ENCODE measurements around the gene FGD4. TPM values are rescaled to one million over a fixed set of nuclear protein-coding genes. Genes with fewer than 3 reads are reported as not detected.

Gene FGD4
- total RNA-seq, 1 experiment from 2014 or later: 2.2 TPM

DNA sequence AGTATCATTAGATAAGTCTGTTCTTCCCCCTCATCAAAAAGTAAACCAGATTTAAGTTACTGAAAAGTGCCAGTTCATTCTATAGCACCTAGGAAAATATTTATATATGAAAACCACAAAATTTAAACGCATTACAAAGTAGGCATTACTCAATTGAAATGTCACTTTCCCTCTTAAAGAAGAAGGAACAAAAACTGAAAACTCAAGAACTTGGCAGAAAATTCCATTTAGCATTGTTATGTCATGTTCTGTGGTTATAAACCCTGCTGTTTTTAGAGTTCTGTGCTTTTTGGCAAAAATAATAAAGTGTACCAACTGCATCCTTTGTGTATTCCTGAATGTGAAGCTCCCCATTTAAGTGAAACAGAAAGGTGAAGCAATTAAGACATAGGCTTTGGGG is 3.6 kb downstream of the FGD4 start:
- DNase-seq (ENCODE audit: low spot score): no peak

DNA sequence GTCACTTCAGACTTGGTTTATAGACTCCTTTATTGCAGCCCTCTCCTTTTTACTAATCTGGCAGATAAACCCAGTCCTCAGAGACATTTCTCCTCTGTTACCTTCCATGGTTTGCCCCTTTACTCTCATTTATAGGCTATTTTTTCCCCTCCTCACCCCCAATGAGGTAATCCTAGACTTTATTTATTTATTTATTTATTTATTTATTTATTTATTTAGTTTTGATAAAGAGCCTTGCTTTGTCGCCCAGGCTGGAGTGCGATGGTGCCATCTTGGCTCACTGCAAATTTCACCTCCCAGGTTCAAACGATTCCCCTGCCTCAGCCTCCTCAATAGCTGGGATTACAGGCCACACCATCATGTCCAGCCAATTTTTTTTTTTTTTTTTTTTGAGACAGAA is 8.4 kb downstream of the FGD4 start:
- DNase-seq (ENCODE audit: low spot score): no peak

DNA sequence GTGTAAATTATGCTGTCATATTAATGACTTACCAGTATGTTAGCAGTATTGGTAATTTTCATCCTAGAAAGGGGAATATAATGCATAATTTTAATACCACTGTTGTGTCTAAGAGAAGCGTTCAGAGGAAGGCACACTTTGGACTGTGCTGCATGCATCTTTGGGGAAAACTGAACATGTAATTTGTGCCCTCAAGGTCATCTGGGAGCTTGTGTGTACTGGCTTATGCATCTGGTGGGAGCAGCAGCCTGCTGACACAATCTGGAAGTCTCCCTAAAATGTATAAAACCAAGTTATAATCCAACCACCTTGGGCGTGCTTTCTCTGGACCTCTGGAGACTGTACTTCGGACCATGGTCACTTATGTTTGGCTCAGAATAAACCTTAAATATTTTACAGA is 14.1 kb downstream of the FGD4 start:
- DNase-seq (ENCODE audit: low spot score): no peak

DNA sequence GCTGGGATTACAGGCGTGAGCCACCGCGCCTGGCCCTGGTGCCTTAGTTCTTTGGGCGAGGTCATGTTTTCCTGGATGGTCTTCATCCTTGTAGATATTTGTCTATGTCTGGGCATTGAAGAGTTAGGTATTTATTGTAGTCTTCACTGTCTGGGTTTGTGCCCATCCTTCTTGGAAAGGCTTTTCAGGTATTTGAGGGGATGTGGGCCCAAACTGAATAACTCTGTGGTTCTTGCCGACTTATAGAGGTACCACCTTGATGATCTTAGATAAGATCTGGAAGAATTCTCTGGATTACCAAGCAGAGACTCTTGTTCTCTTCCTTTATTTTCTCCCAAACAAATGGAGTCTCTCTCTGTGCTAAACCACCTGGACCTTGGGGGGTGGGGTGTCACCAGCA is 18.9 kb downstream of the FGD4 start:
- DNase-seq (ENCODE audit: low spot score): no peak

DNA sequence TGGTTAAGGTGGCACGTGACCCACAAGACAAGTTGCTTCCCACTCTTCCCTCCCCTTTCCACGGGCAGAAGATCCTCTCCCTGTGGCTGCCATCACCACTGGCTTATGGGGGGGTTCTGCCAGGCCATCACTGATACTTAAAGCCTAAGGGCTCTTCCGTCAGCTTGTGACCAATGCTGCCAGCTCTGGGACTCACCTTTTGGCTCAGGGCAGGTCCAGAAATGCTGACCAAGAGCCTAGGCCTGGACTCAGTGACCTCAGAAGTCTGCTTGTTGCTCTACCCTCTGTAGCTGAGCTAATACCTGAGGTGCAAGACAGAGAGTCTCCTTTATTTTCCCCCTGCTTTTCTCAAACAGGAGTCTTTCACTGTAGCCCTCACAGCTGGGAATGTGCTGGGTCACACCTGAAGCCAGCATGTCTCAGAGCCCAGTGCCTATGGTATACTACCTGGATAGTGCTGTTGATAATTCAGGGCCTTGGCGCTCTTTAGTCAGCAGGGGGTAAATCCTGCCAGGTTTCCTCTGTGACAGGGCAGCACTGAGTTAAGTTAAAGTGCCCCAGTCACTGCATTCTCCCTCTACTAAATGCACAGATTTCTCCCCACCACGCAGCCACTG is 19.7 kb downstream of the FGD4 start:
- DNase-seq (ENCODE audit: low spot score): no peak

DNA sequence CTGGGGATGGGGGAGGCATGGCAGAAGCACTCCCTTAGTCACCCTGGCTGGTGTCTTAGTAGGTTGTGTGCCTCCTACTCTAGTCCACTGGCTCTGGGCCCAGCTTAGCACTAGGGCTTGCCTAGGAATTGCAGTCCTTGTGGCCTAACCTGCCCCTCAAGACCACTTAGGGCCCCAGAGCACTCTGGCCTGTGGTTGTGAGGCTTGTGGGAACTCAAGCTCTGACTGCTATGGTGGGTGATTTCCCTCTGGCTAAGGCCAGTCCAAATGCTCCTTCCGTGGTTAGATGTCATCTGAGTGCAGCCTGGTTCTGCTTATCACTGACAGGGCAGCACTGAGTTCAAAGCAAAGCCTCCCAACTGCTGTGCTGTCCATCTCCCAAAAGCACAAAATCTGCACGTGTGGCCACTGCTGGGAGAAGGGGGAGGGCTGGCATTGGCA is 20.2 kb downstream of the FGD4 start:
- DNase-seq (ENCODE audit: low spot score): peak; percentile 17

DNA sequence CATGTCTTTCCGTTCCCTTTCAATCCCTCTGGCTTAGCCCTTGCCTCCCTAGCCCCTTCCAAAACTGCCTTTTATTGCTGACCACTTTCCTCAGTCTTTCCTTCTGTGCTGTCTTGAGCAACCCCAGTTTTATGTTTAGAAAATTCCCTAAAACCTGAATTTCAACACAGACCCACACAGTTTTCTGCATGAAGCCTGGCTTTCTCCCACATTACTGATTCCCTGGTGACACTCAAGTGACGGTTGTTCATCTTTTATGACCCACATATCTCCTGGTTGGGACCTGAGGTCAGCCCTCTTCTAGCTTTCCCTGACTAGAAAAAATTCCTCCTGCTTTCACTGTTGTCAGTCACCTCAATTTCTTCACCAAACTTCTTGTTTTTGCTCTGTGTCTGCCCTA is 21.0 kb downstream of the FGD4 start:
- no peak for DNase-seq (ENCODE audit: low spot score)

DNA sequence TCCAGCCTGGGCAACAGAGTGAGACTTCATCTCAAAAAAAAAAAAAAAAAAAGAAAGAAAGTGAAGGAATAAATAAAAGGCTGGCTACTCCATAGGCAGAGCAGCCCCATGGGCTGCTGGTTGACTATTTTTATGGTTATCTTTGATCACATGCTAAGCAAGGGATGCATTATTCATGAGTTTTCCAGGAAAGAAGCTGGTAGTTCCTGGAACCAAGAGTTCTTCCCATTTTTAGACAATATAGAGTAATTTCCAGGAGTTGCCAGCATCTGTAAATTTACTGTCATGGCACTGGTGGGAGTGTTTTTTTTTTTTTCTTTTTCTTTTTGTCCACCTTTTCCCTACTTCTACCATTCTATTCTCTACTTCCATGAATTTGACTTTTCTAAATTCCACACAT is 24.2 kb downstream of the FGD4 start:
- DNase-seq (ENCODE audit: low spot score): no peak

DNA sequence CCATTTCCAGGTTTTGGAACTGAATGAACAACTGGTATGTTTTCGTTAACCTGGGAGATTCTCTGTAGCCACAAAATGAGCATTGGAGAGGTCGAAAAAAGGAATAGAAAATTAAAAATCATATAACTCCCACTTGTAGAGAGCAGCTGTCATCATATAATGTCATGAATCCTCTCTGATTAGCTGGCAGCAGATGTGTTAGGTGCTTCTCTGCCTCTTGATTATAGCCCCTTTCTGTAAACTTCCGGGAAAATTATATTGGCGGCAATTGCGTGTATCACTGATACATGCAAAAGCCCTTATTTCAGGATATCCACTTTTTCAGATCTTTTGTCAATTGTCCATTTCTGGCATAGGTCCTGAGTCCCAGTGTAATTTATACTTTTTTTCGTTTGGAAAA is 31.7 kb downstream of the FGD4 start:
- no peak for DNase-seq (ENCODE audit: low spot score)

DNA sequence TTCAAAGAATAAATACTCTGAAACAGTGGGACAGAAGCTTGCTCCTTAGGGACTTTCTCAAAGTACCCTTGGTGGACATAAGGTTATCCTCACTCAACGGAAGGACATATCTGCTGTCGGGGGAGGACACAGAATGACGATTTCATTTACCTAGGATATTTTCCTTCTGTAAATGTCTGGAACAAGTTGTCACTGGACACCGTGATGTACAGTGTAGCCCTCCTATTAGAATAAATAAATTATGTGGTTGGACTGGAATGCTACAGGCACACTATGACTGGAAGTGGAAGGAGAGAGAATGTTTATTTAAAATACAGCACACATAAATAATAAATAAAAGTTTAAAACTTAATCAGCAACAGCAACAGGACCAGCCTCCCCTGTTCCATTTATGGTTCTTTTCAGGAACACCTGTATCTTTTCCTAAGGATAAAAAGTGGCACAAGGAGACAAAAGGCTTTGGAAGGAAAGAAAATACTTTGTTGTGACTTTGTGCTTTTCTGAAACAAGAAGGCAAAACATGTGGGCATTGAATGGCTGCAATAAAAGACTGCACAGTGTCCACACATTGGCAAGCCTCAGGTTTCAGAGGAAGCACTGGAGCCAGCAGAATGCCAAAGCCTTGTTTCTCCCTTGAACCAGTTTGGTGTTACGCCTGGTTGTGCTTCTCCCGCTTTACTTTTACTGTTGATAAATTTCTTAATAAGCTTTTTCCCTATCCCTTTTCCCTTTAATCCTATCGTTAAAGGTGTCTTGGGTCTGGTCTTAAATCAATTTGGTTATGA is 36.8 kb downstream of the FGD4 start:
- peak; percentile 63 for DNase-seq (ENCODE audit: low spot score)

DNA sequence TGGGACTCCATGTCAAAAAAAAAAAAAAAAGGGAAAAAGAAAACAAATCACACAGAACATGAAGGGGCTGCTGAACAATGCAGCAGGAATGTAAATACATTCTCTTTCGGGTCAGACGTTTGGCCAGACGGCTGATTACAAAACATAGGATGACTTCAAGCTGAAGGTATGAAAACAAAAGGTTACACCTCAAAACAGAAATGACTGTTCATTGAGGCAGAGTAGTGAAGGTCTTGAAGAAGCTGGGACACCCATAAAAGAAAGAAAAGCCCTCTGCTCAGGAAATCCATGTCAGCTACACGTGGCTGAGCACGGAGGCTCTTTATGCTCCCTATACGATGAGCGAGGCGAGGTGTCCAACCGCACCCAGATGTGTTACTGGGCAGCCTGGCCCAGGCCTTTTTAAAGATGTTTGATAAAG is 37.7 kb downstream of the FGD4 start:
- peak; percentile 82 for DNase-seq (ENCODE audit: low spot score)

DNA sequence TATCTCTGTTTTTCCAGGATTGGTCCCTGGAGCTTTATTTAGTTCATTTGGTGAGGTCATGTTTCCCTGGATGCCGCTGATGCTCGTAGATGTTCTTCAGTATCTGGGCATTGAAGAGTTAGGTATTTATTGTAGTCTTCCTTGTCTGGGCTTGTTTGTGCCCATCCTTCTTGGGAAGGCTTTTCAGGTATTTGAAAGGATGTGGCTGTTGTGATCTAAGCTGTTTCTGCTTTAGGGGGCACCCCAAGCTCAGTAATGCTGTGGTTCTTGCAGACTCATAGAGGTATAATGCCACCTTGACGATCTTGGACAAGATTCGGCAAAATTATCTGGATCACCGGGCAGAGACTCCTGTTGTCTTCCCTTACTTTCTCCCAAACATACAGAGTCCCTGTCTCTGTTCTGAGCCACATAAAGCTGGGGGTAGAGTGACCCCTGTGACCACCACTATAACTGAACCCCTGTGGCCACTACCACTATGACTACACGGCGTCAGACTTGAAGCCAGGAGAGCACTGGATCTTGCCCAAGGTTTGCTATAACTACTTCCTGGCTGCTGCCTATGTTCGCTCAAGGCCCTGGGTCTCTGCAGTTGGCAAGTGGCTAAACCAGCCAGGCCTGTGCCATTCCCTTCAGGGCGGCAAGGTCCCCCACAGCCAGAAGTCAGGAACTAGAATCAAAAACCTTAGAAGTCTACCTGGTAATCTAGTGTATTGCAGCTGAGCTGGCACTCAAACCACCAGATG is 40.9 kb downstream of the FGD4 start:
- DNase-seq (ENCODE audit: low spot score): no peak

DNA sequence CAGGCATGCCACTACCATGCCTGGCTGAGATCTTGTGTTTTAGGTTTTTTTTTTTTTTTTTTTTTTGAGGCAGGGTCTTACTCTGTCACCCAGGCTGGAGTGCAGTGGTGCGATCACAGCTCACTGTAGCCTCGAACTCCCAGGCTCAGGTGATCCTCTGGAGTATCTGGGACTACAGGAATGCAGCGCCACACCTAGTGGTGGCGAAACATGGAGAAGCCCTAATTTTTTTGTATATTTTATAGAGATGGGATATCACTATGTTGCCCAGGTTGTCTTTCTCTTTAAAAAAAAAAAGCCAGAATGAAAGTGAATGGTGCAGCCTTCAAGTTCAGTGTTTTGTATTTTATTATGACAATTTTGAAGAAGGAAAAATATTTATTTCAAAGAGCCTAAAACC is 44.1 kb downstream of the FGD4 start:
- DNase-seq (ENCODE audit: low spot score): no peak

DNA sequence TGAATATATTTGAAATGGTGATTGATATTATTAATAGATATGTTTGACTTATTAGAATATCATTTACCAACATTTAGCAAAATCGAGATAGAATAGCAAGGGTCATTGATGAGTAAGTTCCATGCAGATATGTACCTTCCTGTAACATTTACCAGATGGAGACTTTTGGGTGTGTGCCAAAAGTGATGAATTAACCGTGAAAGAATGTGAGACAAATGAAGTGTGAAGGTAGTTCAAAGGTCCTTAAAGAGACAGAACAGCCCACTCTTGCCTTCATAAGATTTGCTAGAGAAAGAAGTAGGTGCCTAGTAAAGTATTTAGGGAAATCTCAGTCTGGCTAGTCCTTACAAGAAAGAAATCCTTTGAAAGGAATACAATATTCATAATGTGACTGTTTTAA is 45.5 kb downstream of the FGD4 start:
- DNase-seq (ENCODE audit: low spot score): peak; percentile 55

DNA sequence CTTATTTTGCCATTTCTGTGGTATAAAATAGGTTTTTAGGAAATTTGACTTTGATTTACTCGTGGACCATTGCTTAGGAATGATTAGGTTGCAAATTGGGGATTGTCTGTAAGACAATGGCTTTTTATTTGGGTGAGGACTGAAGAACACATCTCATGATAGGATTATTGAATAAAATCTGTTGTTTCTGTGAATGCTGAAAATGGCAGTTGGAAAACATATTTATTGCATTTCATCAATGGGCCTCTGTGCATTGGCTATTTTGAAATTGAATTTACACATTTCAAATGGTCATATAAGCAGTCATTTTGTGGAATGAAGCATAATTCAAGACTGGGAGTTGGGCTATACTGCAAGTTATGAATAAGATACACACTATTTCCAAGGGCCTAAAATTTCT is 46.0 kb downstream of the FGD4 start:
- DNase-seq (ENCODE audit: low spot score): no peak

DNA sequence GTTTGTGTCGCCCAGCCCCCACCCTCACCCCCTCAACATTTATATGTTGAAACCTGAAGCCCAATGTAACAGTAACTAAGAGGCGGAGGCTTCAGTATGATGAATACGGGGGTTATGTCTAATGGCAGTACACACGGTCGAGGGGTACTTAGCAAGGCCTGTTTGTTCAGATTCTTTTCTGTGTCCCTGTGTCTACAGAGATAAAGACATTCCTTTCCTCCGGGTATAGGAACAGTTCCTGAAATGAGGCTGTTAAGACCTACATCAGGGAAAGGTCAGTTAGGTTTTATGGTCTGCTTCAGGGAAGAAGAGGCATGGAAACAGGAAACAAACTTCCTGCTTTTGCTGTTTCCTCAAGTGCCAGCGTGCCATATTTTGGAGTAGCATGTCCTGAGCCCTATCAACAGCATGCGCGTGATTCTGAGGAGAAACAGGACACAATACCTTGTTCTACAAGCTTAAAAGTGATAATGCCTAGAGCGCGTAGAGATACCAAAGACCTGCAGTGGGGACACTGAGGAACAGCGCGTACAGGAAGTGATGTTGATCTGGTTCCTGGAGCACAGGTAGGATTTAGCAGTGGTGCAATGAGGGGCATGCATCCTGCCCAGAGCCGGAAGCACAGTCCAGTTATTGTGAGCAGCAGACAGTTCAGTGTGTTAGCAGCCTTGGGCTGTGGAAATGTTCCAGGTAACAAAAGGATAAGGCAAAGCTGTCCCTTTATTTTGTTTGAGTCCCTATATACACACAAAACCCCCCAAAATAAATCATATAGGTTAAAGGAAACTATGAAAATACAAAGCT is 47.2 kb downstream of the FGD4 start:
- no peak for DNase-seq (ENCODE audit: low spot score)

DNA sequence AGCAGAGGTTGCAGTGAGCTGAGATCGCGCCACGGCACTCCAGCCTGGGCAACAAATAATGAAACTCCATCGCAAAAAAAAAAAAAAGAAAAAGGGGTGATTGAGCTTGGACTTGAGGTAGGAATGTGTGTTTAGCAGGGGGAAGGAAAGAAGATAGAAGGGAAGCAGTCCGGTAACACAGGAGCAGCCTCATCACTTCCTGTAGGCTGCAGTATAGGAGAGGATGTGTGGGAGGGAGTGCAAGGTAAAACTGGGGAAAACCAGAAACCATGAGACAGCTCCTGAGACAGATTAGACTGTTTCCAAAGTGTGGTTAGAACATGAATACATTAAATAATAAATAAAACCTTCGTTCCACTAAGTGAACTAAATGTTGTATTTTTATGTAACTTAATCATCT is 49.2 kb downstream of the FGD4 start:
- DNase-seq (ENCODE audit: low spot score): no peak

DNA sequence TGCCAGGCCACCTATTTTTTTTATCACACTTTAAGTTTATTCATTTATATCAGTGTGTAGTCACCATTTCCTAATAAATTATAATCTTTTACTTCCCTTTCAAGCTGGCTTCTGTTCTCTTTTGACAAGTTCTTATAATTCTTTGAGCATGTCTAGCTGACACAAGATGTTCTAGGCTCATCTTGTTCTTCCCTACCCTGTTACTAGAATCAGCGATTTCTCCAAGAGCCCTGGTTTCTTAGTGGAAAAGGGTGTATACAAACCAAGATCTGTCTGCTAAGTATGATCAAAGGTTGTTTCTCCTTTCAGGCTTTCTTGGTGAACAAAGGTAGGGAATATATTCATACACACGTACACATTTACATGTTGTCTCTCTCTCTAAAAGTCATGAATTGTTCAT is 51.0 kb downstream of the FGD4 start:
- DNase-seq (ENCODE audit: low spot score): no peak

DNA sequence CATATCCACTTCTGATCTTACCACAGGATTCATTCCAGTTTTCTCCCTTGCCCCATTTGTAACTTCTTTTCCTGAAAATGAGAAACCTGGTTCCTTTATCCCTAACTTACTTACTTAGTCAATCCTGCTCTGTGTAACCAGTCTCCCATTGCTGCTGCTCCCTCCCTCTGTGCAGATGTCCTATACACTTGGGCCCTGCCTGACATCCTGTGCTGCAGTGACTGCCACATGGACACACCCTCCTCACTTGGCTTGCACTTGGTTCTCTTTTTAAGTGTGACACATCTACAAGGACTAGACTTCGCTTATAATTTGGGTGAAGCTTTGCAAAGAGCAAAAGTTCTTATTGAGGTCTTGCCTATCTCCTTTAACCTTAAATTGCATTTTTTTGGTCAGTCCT is 51.4 kb downstream of the FGD4 start:
- DNase-seq (ENCODE audit: low spot score): no peak

DNA sequence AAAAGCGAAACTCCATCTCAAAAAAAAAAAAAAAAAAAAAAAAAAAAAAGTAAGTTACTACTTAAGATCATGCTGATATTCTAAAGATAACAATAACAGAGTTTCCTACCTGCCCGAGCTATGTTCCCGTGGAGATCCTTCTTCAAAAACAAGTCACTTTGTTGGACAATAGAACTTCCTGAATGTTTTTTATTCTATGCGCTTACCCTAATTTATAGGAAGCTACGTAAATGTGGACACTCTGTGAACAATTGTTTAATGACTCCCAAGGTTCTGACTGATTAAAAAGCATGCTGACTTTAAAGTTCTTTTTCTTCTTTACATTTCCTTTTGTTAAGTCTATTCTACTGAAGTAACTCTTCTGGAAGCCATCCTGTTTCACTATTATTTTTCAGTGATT is 52.5 kb downstream of the FGD4 start:
- DNase-seq (ENCODE audit: low spot score): no peak

DNA sequence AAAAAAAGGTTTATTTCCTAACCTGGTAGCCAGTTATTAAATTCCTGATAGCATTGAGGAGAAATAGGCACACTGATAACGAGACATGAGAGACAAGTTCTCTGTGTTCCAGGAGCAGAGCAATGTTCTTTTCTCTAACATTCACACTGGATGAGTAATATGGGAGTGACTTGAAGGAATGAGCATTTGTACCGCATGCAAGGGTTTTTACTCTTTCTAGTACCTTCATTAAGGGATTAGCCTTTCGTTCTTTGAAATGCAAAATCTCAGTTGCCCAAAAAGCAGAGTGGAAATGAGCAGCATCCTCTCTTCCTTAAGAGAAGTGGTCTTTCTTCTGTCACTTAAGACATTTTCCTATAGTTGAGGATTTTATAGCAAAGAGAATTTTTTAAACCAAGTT is 54.7 kb downstream of the FGD4 start:
- peak; percentile 39 for DNase-seq (ENCODE audit: low spot score)

DNA sequence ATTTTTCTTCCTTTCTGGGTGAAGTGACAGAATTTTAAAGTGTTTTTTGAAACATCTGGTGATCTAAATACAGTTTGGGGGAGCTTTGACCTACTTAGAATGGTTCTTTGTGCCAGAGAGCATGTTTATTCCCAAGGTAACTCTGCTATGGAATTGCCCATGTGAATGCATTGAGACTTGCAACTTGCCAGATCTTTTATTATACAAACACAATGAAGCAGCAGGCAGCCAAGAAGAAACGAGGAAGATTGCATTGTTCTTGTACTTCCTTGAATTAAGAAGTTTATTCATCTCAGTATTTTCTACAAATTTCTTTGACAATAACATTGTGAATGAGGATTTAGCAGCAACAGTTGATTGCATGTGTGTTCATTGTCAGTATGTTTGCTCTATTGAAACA is 55.5 kb downstream of the FGD4 start:
- no peak for DNase-seq (ENCODE audit: low spot score)
